Suprapubic skin (tissue), 3 donors: ENCODE measurements around the gene WDR11.

Source experiments
- POLR2AphosphoS5 ChIP-seq, 3 donors: sonication (generic); formaldehyde crosslinking; IDR thresholded peaks; one replicate each; pipeline ENCODE4 v1.6.1; 2017; ENCODE audit warnings: antibody characterized with exemption in 3 of 3
- TF ChIP-seq, protein P1 (sequence below), 2 donors: fragments of 200-600 bp in 1 of 2; fragments of 450-650 bp in 1 of 2; sonication (generic) in 1 of 2; IDR thresholded peaks; one replicate each; pipeline ENCODE4 v1.5.1; 2016 to 2019; ENCODE audit warnings: antibody characterized with exemption in 2 of 2, mild to moderate bottlenecking in 1 of 2, moderate library complexity in 1 of 2

DNA sequence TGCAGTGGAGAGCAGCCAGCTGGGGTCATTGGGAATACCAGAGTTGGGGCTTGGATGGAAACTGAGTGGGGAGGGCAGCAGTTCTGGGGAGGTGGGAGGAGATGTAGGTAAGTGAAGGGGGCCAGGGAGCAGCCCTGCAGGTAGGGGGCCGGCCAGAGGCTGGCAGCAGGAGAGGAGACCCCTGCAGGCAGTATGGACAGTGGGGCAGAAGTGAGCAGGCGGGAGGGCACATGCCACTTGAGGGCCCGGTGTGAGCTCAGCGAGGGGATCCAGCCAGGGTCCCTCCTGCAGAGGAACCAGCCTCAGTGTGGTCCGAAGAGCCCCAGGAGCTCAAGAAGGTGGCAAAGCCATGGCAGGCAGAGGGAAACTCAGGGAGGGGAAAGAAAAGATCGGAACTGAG is 75.4 kb downstream of the WDR11 start:
- TF ChIP-seq, protein P1, sequence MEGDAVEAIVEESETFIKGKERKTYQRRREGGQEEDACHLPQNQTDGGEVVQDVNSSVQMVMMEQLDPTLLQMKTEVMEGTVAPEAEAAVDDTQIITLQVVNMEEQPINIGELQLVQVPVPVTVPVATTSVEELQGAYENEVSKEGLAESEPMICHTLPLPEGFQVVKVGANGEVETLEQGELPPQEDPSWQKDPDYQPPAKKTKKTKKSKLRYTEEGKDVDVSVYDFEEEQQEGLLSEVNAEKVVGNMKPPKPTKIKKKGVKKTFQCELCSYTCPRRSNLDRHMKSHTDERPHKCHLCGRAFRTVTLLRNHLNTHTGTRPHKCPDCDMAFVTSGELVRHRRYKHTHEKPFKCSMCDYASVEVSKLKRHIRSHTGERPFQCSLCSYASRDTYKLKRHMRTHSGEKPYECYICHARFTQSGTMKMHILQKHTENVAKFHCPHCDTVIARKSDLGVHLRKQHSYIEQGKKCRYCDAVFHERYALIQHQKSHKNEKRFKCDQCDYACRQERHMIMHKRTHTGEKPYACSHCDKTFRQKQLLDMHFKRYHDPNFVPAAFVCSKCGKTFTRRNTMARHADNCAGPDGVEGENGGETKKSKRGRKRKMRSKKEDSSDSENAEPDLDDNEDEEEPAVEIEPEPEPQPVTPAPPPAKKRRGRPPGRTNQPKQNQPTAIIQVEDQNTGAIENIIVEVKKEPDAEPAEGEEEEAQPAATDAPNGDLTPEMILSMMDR (IDR thresholded peaks at IDR 0.05), result no peak
- no peak for TF ChIP-seq POLR2AphosphoS5 (IDR thresholded peaks at IDR 0.05)
